HG03159 (cell line): ENCODE results near the gene TM6SF1.
"Not testable (repeated sequence)": the region's sequence is repeated elsewhere in the genome, so short reads cannot be mapped to it uniquely, and the experiment has no call there.

Experiments
- ATAC-seq: cut with Tn5 transposase; IDR thresholded peaks from one replicate; pipeline ENCODE4 v1.9.1; 2021; ENCODE audit warnings: mild to moderate bottlenecking, moderate library complexity; ENCODE audit not compliant: unreplicated experiment

TM6SF1 gene

DNA sequence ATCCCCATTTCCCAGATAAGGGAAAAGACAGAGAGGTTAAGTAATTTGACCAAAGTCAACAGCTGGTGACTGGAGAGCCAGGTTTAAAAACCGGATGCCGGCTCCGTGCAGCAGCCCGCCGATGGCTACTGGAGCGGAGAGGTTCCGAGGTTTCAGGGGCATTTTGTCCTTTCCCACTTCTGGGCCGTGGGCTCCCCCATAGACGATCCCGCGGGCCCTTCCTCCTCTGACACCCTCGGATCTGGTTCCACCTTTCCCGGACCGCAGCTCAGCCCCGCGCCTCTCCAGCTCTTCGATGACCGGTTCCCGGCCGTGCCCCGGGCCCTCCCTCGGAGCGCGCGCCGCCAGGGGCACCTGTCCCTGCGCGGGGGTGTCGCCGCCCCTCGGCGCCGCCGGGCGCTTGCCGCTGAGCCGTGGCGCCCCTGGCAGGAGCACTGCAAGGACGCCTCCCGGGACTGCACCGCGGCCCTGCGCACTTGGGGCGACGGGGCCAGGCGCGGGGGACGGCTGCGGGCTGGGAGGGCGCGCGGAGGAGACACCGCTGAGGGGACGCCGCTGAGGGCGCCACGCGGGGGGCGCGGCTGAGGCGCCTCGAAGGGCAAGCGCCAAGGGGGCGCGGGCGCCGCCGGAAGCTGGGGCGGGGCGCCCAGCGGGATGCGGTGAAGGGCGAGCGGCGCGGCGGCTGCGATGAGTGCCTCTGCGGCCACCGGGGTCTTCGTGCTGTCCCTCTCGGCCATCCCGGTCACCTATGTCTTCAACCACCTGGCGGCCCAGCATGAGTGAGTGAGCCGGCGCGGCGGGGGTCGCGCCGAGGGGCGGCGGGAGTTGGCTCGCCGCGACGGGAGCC, at the start of gene TM6SF1:
TSS of gene TM6SF1 (plus strand) at position 652 of the 847 bp plus-strand sequence. CDS start at position 688, 36 bp downstream.
- no peak for ATAC-seq

DNA sequence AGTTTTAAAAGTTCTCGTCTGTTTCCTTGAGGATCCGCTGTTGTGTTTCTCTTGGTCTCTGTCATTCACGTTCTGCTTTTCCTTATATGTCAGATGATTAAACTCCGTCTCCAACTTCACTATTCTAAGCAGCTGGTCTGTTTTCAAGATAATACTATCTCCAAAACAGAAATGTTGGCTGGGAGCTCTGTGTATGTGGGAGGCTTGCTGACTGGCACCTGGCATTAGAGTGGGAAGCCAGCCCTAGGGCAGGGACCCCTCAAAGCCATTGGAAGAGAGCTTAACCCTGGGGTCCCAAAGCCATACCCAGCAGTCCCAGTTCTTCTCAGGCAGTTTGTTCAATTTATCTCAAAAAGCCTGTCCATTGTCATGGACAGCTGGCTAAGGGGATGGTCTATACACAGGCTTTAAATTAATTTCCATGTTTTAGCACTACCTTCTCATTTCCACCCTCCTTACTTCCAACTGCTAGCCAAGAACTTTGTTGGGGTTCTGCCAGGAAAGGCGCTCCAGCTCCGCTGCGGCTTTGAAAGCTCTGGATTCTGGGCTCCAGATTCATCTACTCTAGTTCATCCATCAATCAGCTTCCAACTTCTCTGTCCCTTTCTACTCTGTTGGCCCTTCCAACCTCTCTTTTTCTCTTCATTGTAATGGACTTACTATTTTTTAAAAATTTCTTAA, 49.6 kb upstream of the TM6SF1 start:
- ATAC-seq, result no peak

DNA sequence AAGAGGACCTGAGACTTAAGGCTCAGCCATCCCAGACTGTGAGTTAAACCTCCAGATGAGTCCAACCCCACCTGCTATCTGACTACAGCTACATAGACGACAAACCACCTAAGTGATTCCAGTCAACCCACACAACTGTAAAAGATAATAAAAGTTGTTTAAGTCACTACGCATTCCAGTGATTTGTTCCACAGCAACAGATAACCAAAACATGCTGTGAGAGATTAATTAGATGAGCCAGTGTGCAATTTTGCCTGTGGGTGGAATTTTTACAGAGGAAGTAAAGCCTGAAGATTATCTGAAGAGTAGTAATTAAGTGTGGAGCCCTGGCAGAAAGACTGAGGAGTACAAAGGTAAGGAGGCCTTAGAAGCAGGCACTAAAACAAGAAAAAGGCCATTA, 45.8 kb upstream of the TM6SF1 start:
- no peak for ATAC-seq

- ATAC-seq, result no peak
Observed at GRCh38 chr15:83062768-83063180, 44.7 kb upstream of the TM6SF1 start.

- no peak for ATAC-seq
Observed at GRCh38 chr15:83063551-83063950, 43.9 kb upstream of the TM6SF1 start.

GRCh38 chr15:83064859-83065258, 42.6 kb upstream of the TM6SF1 start:
- no peak for ATAC-seq

- ATAC-seq, result no peak
Observed at GRCh38 chr15:83065431-83065830, 42.0 kb upstream of the TM6SF1 start.

DNA sequence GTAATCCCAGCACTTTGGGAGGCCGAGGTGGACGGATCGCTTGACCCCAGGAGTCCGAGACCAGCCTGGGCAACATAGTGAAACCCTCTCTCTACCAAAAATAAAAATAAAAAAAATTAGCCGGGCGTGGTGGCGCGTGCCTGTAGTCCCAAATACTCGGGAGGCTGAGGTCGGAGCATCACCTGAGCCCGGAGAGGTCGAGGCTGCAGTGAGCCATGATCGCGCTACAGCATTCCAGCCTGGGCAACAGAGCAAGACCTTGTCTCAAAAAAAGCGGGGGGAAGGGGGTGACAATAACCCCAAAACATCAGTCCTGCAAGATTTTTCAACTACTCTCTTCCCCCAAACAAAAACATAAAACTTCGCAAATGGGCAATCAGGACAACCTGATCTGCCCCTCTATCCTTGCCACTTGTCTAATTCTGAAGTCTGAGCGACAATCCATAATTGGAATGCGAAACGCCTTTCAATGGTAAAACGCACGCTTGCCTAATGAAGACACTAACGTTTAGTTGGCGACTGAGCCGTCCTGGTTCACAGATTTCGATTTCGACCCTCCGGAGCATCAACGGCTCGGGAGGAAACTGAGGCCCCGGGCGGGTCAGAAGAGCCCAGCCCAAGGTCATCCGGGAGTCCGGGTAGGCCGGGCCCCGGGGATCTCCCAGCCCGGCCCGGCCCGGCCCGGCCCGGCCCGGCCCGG, 41.3 kb upstream of the TM6SF1 start:
- ATAC-seq, result no peak

- peak; percentile 75 for ATAC-seq
Observed at GRCh38 chr15:83066734-83067637, 40.5 kb upstream of the TM6SF1 start, which contains the start of gene BTBD1. TSS of gene BTBD1 (minus strand) at chr15:83067252. CDS start at chr15:83067151, 101 bp downstream.

- ATAC-seq, result no peak
Observed at GRCh38 chr15:83067638-83067962, 39.8 kb upstream of the TM6SF1 start.

GRCh38 chr15:83068054-83068453, 39.4 kb upstream of the TM6SF1 start:
- no peak for ATAC-seq

GRCh38 chr15:83069211-83069642, 38.2 kb upstream of the TM6SF1 start:
- ATAC-seq, result not testable (repeated sequence)

DNA sequence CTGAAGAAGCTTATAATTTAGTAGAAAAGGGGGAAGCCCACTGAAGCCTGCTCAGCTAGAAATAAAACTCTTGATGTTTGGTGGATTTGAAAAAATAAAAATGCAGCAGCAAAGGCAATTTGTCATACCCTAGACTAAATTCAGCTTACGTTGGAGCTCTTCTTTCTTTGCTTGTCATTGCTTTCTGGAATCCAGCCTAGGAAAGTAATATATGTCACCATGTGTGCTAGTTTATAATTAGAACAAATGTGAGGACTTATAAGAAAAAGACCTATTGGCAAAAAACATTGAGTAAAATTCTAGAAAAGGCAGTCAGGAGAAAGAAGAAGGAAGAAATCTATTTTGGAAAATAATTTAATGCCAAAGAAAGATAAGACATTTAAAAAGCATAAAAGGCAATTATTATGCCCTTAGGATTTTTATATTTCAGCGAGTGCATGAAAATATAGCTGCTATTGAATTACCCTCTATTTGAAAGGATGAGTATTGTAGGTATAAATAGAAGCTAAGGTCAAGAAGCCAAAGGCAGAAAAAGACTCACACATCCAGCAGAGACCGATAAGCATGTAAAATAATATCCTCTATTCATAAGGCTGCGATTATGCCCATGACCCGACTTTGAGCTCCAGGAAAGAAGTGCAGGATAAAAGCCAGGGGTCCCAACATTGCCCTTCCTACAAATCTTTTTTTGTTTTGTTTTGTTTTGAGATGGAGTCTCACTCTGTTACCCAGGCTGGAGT, 29.8 kb upstream of the TM6SF1 start:
- no peak for ATAC-seq

DNA sequence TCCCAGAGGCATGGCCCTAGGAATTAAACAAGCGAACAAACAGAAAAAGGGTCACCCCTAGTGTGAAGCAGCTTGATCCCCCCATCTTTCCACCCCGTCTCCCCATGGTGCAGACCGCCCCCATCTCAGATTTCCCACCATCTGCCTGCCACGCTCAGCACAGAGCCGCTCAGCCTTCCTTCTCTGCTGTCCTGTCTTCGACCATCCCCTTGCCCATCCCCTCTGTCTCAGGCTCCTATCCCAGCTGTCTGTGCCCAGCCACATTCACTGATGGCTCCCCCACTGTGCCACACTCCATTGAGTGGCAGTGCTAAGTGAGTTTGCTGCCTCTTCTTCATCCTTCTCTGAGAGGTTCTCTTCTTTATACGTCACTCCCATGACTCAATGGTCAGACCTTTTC, 28.7 kb upstream of the TM6SF1 start:
- ATAC-seq, result no peak

GRCh38 chr15:83081256-83082014, 26.0 kb upstream of the TM6SF1 start:
- no peak for ATAC-seq

GRCh38 chr15:83082730-83083386, 24.6 kb upstream of the TM6SF1 start:
- no peak for ATAC-seq

GRCh38 chr15:83085461-83085860, 22.0 kb upstream of the TM6SF1 start:
- not testable (repeated sequence) for ATAC-seq

GRCh38 chr15:83085864-83086552, 21.4 kb upstream of the TM6SF1 start:
- not testable (repeated sequence) for ATAC-seq
